GM12873 (cell line): ENCODE measurements around the gene SH3D19.

ENCODE experiments used
- CTCF ChIP-seq: IDR thresholded peaks from 2 replicates; pipeline ENCODE4 v1.5.1; 2012; ENCODE audit warnings: low read depth, mild to moderate bottlenecking, moderate library complexity, low read length, control low read depth; ENCODE audit not compliant: insufficient read depth; ENCODE audit errors: missing control alignments

Gene SH3D19

GRCh38 chr4:151266497-151266896, 58.9 kb downstream of the SH3D19 start:
- TF ChIP-seq CTCF: no peak

- no peak for TF ChIP-seq CTCF
Observed at GRCh38 chr4:151263455-151263854, 62.0 kb downstream of the SH3D19 start.

- no peak for TF ChIP-seq CTCF
Observed at GRCh38 chr4:151260526-151260925, 64.9 kb downstream of the SH3D19 start.

GRCh38 chr4:151259752-151260151, 65.7 kb downstream of the SH3D19 start:
- no peak for TF ChIP-seq CTCF

- no peak for TF ChIP-seq CTCF
Observed at GRCh38 chr4:151257704-151258103, 67.7 kb downstream of the SH3D19 start.

GRCh38 chr4:151256134-151256533, 69.3 kb downstream of the SH3D19 start:
- no peak for TF ChIP-seq CTCF

GRCh38 chr4:151251603-151252304, 73.7 kb downstream of the SH3D19 start:
- TF ChIP-seq CTCF: no peak
